K562 (cell line): ENCODE data around the gene HTR4. TPM values are rescaled to one million over a fixed set of nuclear protein-coding genes. Genes with fewer than 3 reads are reported as not detected.
A peak's percentile ranks its signal among the peaks of the same experiment; 100 is the strongest.

ENCODE experiments used
- MEIS2 ChIP-seq: fragments of 450-650 bp; IDR thresholded peaks from 2 replicates; pipeline ENCODE4 v1.6.1; 2014; ENCODE audit warnings: mild to moderate bottlenecking; ENCODE audit not compliant: partially characterized antibody
- PTRF ChIP-seq: fragments of 450-650 bp; IDR thresholded peaks from 2 replicates; pipeline ENCODE4 v1.6.1; 2016; ENCODE audit warnings: mild to moderate bottlenecking, missing genetic modification characterization, missing compliant biosample characterization
- WHSC1 ChIP-seq: IDR thresholded peaks from one replicate; pipeline ENCODE4 v1.6.1; 2012; ENCODE audit warnings: low read length, control low read depth, inconsistent platforms
- ZNF140 ChIP-seq: fragments of 250-450 bp; sonication (Bioruptor Pico); IDR thresholded peaks from 2 replicates; pipeline ENCODE4 v1.8.0; 2021; ENCODE audit warnings: moderate library complexity, mild to moderate bottlenecking, inconsistent platforms
- ZNF217 ChIP-seq: sonication (generic); formaldehyde crosslinking; IDR thresholded peaks from 2 replicates; pipeline ENCODE4 v1.8.0; 2022; ENCODE audit warnings: mild to moderate bottlenecking, missing genetic modification reagents
- polyA plus RNA-seq, 8 experiments: library from polyadenylated mRNA; depleted of rRNA in 4 of 8; stranded (reverse) in 5 of 8; unstranded in 3 of 8; fragments of >200 nt; fragmentation: Nextera tagmentation in 2 of 8; fragmentation: Illumina TruSeq in 1 of 8; extraction: Ambion mirVana in 2 of 8; extraction: Trizol in 1 of 8; gene quantifications; 2 replicates each; pipeline versions ENCODE4 v1.2.1 to v1.2.3, GENCODE V29; 2011 to 2014; ENCODE audit warnings: inconsistent platforms in 1 of 8, missing spikeins in 1 of 8
- total RNA-seq, 7 experiments: library from RNA; depleted of rRNA in 6 of 7; stranded (reverse); fragments of >200 nt in 6 of 7; fragmentation: Illumina TruSeq in 2 of 7; extraction: Trizol in 2 of 7; gene quantifications; 2 replicates each; pipeline versions ENCODE4 v1.2.1 to v1.2.3, GENCODE V29; 2011 to 2021; ENCODE audit warnings: low replicate concordance in 1 of 7
- TF ChIP-seq, protein P1 (sequence below): fragments of 250-450 bp; sonication (Bioruptor Pico); IDR thresholded peaks from 2 replicates; pipeline ENCODE4 v1.4.0; 2020; ENCODE audit warnings: mild to moderate bottlenecking, moderate library complexity
- TF ChIP-seq, protein P2 (sequence below): sonication (generic); formaldehyde crosslinking; IDR thresholded peaks from 2 replicates; pipeline ENCODE4 v1.8.1; 2023; ENCODE audit warnings: mild to moderate bottlenecking, missing genetic modification reagents
- TF ChIP-seq, protein P3 (sequence below): fragments of 200-800 bp; sonication (Bioruptor generic); IDR thresholded peaks from 2 replicates; pipeline ENCODE4 v1.6.1; 2017; ENCODE audit warnings: missing genetic modification characterization, missing compliant biosample characterization
- TF ChIP-seq, protein P4 (sequence below): sonication (generic); formaldehyde crosslinking; IDR thresholded peaks from 2 replicates; pipeline ENCODE4 v1.9.0; 2022; ENCODE audit warnings: mild to moderate bottlenecking, missing genetic modification reagents
- TF ChIP-seq, protein P5 (sequence below): IDR thresholded peaks from 2 replicates; pipeline ENCODE4 v1.6.1; 2012; ENCODE audit warnings: low read depth, low read length, improper control_type of control experiment, borderline replicate concordance

Gene HTR4
- total and polyA plus RNA-seq, 9 of the 15 experiments (the other 6 are each of a cell fraction or from before 2014, with no cell fraction given): 0.13 TPM; not detected in 8

DNA sequence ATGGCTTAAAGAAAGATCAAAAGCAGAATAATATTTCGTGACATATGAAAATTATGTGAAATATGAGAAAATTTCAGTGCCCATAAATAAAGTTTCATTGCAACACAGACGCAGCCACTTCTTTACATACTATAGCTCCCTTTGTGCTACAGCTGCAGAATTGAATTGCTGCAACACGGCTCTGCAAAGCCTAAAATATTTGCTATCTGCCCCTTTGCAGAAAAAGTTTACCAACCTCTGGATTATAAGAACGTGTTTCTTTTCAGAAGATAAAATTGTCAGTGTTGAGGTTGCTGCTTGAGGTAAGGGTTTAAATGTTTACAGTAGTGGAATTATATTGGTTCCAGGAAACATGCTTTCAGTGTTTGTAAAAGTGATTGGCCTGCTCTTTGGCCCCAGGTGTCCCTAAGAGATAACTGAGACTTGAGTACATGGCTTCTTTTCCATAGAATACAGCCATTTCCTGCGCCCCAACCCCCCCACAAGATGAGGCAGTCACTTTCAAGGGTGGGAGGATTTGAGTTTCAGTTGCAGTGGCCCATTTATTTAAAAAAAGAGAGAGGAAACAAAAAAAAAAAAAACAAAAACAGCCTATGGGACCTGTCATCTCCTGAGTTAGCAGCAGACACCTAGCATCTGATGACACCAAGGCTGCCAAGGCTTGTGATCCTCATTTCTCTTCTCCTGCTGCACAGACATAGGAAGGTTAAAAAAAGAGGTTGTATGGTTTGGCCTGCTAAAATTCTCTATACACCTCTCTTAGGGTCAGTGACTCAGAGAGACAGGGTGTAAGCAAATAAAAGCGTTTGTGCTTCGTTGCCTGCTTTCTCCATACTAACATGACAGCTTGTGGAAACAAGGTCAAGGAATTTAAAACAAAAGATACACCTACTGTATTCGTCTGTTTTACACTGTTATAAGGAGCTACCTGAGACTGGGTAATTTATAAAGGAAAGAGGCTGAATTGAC, 28.0 kb upstream of the HTR4 start (continued):
- TF ChIP-seq, protein P1, sequence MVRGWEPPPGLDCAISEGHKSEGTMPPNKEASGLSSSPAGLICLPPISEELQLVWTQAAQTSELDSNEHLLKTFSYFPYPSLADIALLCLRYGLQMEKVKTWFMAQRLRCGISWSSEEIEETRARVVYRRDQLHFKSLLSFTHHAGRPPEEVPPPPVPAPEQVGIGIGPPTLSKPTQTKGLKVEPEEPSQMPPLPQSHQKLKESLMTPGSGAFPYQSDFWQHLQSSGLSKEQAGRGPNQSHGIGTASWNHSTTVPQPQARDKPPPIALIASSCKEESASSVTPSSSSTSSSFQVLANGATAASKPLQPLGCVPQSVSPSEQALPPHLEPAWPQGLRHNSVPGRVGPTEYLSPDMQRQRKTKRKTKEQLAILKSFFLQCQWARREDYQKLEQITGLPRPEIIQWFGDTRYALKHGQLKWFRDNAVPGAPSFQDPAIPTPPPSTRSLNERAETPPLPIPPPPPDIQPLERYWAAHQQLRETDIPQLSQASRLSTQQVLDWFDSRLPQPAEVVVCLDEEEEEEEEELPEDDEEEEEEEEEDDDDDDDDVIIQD (CRISPR knock-in tag): no peak
- TF ChIP-seq ZNF140 (CRISPR knock-in tag): no peak
- TF ChIP-seq, protein P2, sequence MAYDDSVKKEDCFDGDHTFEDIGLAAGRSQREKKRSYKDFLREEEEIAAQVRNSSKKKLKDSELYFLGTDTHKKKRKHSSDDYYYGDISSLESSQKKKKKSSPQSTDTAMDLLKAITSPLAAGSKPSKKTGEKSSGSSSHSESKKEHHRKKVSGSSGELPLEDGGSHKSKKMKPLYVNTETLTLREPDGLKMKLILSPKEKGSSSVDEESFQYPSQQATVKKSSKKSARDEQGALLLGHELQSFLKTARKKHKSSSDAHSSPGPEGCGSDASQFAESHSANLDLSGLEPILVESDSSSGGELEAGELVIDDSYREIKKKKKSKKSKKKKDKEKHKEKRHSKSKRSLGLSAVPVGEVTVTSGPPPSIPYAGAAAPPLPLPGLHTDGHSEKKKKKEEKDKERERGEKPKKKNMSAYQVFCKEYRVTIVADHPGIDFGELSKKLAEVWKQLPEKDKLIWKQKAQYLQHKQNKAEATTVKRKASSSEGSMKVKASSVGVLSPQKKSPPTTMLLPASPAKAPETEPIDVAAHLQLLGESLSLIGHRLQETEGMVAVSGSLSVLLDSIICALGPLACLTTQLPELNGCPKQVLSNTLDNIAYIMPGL: no peak
- TF ChIP-seq WHSC1: no peak
- TF ChIP-seq, protein P3, sequence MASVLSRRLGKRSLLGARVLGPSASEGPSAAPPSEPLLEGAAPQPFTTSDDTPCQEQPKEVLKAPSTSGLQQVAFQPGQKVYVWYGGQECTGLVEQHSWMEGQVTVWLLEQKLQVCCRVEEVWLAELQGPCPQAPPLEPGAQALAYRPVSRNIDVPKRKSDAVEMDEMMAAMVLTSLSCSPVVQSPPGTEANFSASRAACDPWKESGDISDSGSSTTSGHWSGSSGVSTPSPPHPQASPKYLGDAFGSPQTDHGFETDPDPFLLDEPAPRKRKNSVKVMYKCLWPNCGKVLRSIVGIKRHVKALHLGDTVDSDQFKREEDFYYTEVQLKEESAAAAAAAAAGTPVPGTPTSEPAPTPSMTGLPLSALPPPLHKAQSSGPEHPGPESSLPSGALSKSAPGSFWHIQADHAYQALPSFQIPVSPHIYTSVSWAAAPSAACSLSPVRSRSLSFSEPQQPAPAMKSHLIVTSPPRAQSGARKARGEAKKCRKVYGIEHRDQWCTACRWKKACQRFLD (CRISPR knock-in tag): no peak
- TF ChIP-seq, protein P4, sequence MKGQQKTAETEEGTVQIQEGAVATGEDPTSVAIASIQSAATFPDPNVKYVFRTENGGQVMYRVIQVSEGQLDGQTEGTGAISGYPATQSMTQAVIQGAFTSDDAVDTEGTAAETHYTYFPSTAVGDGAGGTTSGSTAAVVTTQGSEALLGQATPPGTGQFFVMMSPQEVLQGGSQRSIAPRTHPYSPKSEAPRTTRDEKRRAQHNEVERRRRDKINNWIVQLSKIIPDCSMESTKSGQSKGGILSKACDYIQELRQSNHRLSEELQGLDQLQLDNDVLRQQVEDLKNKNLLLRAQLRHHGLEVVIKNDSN (CRISPR knock-in tag): no peak
- TF ChIP-seq, protein P5, sequence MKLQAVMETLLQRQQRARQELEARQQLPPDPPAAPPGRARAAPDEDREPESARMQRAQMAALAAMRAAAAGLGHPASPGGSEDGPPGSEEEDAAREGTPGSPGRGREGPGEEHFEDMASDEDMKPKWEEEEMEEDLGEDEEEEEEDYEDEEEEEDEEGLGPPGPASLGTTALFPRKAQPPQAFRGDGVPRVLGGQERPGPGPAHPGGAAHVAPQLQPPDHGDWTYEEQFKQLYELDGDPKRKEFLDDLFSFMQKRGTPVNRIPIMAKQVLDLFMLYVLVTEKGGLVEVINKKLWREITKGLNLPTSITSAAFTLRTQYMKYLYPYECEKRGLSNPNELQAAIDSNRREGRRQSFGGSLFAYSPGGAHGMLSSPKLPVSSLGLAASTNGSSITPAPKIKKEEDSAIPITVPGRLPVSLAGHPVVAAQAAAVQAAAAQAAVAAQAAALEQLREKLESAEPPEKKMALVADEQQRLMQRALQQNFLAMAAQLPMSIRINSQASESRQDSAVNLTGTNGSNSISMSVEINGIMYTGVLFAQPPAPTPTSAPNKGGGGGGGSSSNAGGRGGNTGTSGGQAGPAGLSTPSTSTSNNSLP: no peak; the same call in 1 of the 2 replicates
- TF ChIP-seq MEIS2: peak; percentile 69
- TF ChIP-seq ZNF217 (CRISPR knock-in tag): no peak
- TF ChIP-seq PTRF (tag): no peak
